22Rv1 (cell line): Measurements from ENCODE around the gene NOTCH1.

Experiments used
- ZFX ChIP-seq: fragments of 450-650 bp; IDR thresholded peaks from 2 replicates; pipeline ENCODE4 v1.6.1; 2017; ENCODE audit warnings: antibody characterized with exemption, borderline replicate concordance
- TF ChIP-seq, protein P1 (sequence below): fragments of 450-650 bp; IDR thresholded peaks from 2 replicates; pipeline ENCODE4 v1.5.1; 2017; ENCODE audit warnings: mild to moderate bottlenecking

DNA sequence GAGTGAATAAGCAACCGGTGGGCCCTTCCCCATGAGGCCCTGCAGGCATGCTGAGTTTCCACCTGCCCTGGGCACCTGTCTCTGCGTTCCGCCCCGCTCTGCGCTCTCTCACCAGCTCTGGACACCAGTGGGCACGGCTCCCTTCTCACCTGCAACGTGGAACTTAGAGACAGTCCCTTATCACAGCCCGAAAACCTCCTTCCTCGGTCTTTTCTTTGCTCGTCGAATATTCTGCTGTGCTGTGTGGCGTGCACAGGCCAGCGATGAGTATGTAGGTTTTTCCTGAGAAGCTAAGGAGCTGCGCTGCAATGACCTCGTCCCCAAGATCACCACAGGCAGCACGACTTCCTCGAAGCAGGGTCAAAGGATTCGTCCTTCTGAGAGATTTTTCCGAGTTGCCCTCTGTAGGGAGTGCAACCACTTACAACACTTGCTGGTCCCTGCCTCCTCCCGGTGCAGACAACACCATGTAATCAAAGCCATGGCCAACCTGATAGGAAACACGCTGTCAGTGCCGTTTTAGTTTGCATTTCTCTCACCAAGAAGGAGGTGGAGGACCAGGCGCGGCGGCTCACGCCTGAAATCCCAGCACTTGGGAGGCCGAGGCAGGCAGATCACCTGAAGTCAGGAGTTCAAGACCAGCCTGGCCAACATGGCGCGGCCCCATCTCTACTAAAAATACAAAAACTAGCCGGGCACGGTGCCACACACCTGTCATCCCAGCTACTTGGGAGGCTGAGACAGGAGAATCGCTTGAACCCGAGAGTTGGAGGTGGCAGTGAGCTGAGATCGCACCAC, 27.2 kb upstream of the NOTCH1 start:
- TF ChIP-seq, protein P1, sequence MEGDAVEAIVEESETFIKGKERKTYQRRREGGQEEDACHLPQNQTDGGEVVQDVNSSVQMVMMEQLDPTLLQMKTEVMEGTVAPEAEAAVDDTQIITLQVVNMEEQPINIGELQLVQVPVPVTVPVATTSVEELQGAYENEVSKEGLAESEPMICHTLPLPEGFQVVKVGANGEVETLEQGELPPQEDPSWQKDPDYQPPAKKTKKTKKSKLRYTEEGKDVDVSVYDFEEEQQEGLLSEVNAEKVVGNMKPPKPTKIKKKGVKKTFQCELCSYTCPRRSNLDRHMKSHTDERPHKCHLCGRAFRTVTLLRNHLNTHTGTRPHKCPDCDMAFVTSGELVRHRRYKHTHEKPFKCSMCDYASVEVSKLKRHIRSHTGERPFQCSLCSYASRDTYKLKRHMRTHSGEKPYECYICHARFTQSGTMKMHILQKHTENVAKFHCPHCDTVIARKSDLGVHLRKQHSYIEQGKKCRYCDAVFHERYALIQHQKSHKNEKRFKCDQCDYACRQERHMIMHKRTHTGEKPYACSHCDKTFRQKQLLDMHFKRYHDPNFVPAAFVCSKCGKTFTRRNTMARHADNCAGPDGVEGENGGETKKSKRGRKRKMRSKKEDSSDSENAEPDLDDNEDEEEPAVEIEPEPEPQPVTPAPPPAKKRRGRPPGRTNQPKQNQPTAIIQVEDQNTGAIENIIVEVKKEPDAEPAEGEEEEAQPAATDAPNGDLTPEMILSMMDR, result no peak
- no peak for TF ChIP-seq ZFX
